Keratinocyte (primary cell): Measurements from ENCODE around the gene ARHGAP12. TPM values are rescaled to one million over a fixed set of nuclear protein-coding genes. Genes with fewer than 3 reads are reported as not detected.

Source experiments
- DNase-seq: peaks from one replicate; pipeline ENCODE4 v3.0.0-alpha.2; 2011; ENCODE audit warnings: low read depth, missing footprints, low spot score
- FAIRE-seq: peaks from 2 replicates; lab custom pipeline; 2011; peaks lifted over from hg19 to GRCh38; lab: Jason Lieb, UNC
- H2AFZ ChIP-seq: 2 replicates; pipeline ENCODE4 v1.6.0; 2012; ENCODE audit warnings: low read length, control low read depth, inconsistent platforms; ENCODE audit not compliant: control insufficient read depth
- H3K27ac ChIP-seq: 2 replicates; pipeline ENCODE4 v1.5.1; 2011; ENCODE audit warnings: low read length; ENCODE audit not compliant: control insufficient read depth, insufficient read depth
- H3K27me3 ChIP-seq: 3 replicates; pipeline ENCODE4 v1.6.0; 2011; ENCODE audit warnings: low read length; ENCODE audit not compliant: control insufficient read depth, insufficient read depth; ENCODE audit errors: extremely low read depth
- H3K36me3 ChIP-seq, 2 experiments: 2 replicates in 1 of 2; 3 replicates in 1 of 2; pipeline ENCODE4 v1.5.1; 2011; ENCODE audit warnings: low read length in 2 of 2, mild to moderate bottlenecking in 1 of 2; ENCODE audit not compliant: control insufficient read depth in 2 of 2, insufficient read depth in 2 of 2; ENCODE audit errors: extremely low read depth in 1 of 2
- H3K4me1 ChIP-seq: 3 replicates; pipeline ENCODE4 v1.5.1; 2011; ENCODE audit warnings: low read length; ENCODE audit not compliant: control insufficient read depth, insufficient read depth; ENCODE audit errors: extremely low read depth
- H3K4me2 ChIP-seq: 3 replicates; pipeline ENCODE4 v1.6.0; 2011; ENCODE audit warnings: low read depth, low read length; ENCODE audit not compliant: control insufficient read depth, insufficient read depth; ENCODE audit errors: extremely low read depth
- H3K4me3 ChIP-seq, 3 experiments: fragments of 200-600 bp in 1 of 3; sonication (generic) in 1 of 3; 2 replicates in 2 of 3; 3 replicates in 1 of 3; pipeline ENCODE4 v1.5.1; 2011 to 2016; ENCODE audit warnings: low read length in 3 of 3, mild to moderate bottlenecking in 3 of 3, control low read depth in 2 of 3, inconsistent platforms in 1 of 3, low read depth in 1 of 3, mixed read lengths in 1 of 3, mixed run types in 1 of 3, moderate library complexity in 1 of 3; ENCODE audit not compliant: control insufficient read depth in 2 of 3, insufficient read depth in 2 of 3; ENCODE audit errors: extremely low read depth in 1 of 3
- H3K79me2 ChIP-seq: 2 replicates; pipeline ENCODE4 v1.6.0; 2012; ENCODE audit warnings: low read length; ENCODE audit not compliant: control insufficient read depth, insufficient read depth
- H3K9ac ChIP-seq: 3 replicates; pipeline ENCODE4 v1.6.0; 2011; ENCODE audit warnings: low read length; ENCODE audit not compliant: control insufficient read depth, insufficient read depth; ENCODE audit errors: extremely low read depth
- H3K9me1 ChIP-seq: 3 replicates; pipeline ENCODE4 v1.6.0; 2011; ENCODE audit warnings: low read length; ENCODE audit not compliant: control insufficient read depth, insufficient read depth; ENCODE audit errors: extremely low read depth
- H3K9me3 ChIP-seq: 2 replicates; pipeline ENCODE4 v1.5.1; 2012; ENCODE audit warnings: low read depth, low read length; ENCODE audit not compliant: control insufficient read depth
- H4K20me1 ChIP-seq: 3 replicates; pipeline ENCODE4 v1.6.0; 2011; ENCODE audit warnings: low read length; ENCODE audit not compliant: control insufficient read depth, insufficient read depth; ENCODE audit errors: extremely low read depth
- EZH2 ChIP-seq: IDR thresholded peaks from one replicate; pipeline ENCODE4 v1.6.1; 2012; ENCODE audit warnings: inconsistent platforms, mild to moderate bottlenecking, low read length, moderate library complexity
- dilution Hi-C: fragments of 300-500 bp; cut with MboI; formaldehyde crosslinking; loops from one replicate; pipeline ENCODE4 v1.7.0; 2020; ENCODE audit warnings: low sequenced_read_pairs; ENCODE audit not compliant: extremely low pct_ligation_motif_present
- polyA plus RNA-seq, 5 experiments: library from polyadenylated mRNA; depleted of rRNA in 3 of 5; stranded (reverse) in 3 of 5; stranded (forward) in 1 of 5; unstranded in 1 of 5; fragments of >200 nt; gene quantifications; 1 replicate in 1 of 5; 2 replicates in 3 of 5; 3 replicates in 1 of 5; pipeline versions ENCODE4 v1.2.1 to v1.2.3, GENCODE V29; 2011 to 2012; ENCODE audit warnings: missing spikeins in 2 of 5, low read depth in 1 of 5, low replicate concordance in 1 of 5
- TF ChIP-seq, protein P1 (sequence below), 3 experiments: IDR thresholded peaks in 1 of 3; conservative IDR thresholded peaks in 1 of 3; optimal IDR thresholded peaks in 1 of 3; 2 replicates in 2 of 3; 3 replicates in 1 of 3; pipeline versions ENCODE3 to v1.5.1; 2011; ENCODE audit warnings: low read length in 3 of 3, mild to moderate bottlenecking in 3 of 3, moderate library complexity in 2 of 3, control low read depth in 1 of 3, inconsistent platforms in 1 of 3; ENCODE audit not compliant: insufficient read depth in 2 of 3; ENCODE audit errors: extremely low read depth in 1 of 3

ARHGAP12 gene
- polyA plus RNA-seq, 1 donor (not counting 4 experiments of a cell fraction or from before 2014, with no cell fraction given): 26.6 TPM

DNA sequence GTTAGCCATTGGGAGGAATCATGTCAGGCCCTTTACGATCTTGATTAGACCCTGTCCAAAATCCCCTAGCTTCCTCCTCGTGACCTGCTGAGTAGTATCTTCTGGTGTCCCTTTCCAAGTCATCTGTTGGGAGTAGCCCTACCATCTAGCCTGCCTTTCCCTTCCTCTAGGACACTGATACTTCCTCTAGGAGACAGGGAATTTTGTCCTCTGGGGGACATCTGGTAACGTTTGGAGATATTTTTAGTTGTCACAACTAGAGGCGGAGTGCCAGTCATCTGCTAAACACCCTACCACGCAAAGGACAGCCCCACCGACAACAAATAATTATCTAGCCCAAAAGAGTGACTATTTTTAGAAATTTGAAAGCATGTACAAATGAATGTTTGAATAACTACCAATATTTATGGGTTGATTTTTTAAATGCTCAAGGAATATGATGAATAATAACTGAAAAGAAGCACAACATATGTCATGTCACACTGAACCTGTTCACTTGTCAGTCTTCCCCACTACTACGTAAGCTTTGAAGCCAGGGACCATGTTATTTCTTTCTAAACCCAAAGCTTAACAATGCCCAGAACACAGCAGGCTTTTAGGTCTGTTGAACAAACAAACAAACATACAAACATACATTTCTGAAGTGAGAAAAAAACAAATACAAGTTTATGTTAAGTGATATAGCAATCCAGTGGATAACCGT is 105.9 kb downstream of the ARHGAP12 start:
- no peak for TF ChIP-seq EZH2
- TF ChIP-seq, protein P1, sequence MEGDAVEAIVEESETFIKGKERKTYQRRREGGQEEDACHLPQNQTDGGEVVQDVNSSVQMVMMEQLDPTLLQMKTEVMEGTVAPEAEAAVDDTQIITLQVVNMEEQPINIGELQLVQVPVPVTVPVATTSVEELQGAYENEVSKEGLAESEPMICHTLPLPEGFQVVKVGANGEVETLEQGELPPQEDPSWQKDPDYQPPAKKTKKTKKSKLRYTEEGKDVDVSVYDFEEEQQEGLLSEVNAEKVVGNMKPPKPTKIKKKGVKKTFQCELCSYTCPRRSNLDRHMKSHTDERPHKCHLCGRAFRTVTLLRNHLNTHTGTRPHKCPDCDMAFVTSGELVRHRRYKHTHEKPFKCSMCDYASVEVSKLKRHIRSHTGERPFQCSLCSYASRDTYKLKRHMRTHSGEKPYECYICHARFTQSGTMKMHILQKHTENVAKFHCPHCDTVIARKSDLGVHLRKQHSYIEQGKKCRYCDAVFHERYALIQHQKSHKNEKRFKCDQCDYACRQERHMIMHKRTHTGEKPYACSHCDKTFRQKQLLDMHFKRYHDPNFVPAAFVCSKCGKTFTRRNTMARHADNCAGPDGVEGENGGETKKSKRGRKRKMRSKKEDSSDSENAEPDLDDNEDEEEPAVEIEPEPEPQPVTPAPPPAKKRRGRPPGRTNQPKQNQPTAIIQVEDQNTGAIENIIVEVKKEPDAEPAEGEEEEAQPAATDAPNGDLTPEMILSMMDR (optimal IDR thresholded peaks at IDR 0.05 in 1 of 3, IDR thresholded peaks at IDR 0.05 in 1 of 3, conservative IDR thresholded peaks at IDR 0.05 in 1 of 3; ENCODE audit: extremely low read depth in 1 of 3, insufficient read depth in 2 of 3, low read length in 3 of 3): no peak
- no peaks in the 10 kb centered on the region for H3K79me2 ChIP-seq
- FAIRE-seq (no peak), DNase-seq (no peak)
- no peak overlapping the region for H3K4me2 ChIP-seq
- no peak overlapping the region for H3K9ac ChIP-seq
- H3K36me3 ChIP-seq: no peaks in the 10 kb centered on the region
- H3K4me1 ChIP-seq: no peaks in the 10 kb centered on the region
- no peak overlapping the region for H3K4me3 ChIP-seq
- dilution Hi-C loops: no loop called here
- no peaks in the 10 kb centered on the region for H4K20me1 ChIP-seq
- no peak overlapping the region for H2AFZ ChIP-seq
- no peaks in the 10 kb centered on the region for H3K27me3 ChIP-seq
- H3K9me1 ChIP-seq: no peaks in the 10 kb centered on the region
- no peak overlapping the region for H3K27ac ChIP-seq
- no peaks in the 10 kb centered on the region for H3K9me3 ChIP-seq

DNA sequence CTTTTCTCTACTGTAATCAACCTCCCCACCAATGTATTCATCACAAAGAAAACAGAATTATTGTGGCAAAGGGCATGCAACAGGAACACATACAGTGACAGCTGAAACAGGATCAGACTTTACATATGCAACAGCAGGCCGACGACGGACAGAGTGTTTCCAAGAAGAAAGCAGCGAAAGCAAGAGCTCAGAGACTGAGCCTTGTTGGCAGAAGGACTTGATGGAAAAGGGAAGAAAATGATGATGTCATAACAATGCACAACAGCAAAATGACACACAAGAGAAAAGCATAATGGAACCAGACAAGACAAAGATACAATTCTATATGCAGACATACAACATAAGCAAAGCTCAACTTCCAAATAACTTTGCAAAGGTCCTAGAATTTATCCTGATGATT is 106.5 kb downstream of the ARHGAP12 start:
- no peaks in the 10 kb centered on the region for H4K20me1 ChIP-seq
- no peaks in the 10 kb centered on the region for H3K36me3 ChIP-seq
- H3K4me3 ChIP-seq: no peak overlapping the region
- no peaks in the 10 kb centered on the region for H3K9me3 ChIP-seq
- H3K79me2 ChIP-seq: no peaks in the 10 kb centered on the region
- no peak overlapping the region for H3K9ac ChIP-seq
- H2AFZ ChIP-seq: no peak overlapping the region
- dilution Hi-C loops: no loop called here
- FAIRE-seq (no peak), DNase-seq (no peak)
- H3K4me1 ChIP-seq: no peaks in the 10 kb centered on the region
- H3K4me2 ChIP-seq: no peak overlapping the region
- no peak for TF ChIP-seq EZH2
- TF ChIP-seq, protein P1 (optimal IDR thresholded peaks at IDR 0.05 in 1 of 3, IDR thresholded peaks at IDR 0.05 in 1 of 3, conservative IDR thresholded peaks at IDR 0.05 in 1 of 3; ENCODE audit: extremely low read depth in 1 of 3, insufficient read depth in 2 of 3, low read length in 3 of 3): no peak
- H3K27ac ChIP-seq: no peak overlapping the region
- H3K27me3 ChIP-seq: no peaks in the 10 kb centered on the region
- H3K9me1 ChIP-seq: no peaks in the 10 kb centered on the region
